HT-29 (cell line): ENCODE data around the gene AKT3. TPM values are rescaled to one million over a fixed set of nuclear protein-coding genes. Genes with fewer than 3 reads are reported as not detected.

ENCODE experiments used
- DNase-seq: peaks from one replicate; pipeline ENCODE4 v3.0.0-alpha.2; 2015; ENCODE audit warnings: low spot score
- total RNA-seq: library from RNA; depleted of rRNA; stranded (reverse); fragments of >200 nt; shearing (Covaris generic); gene quantifications from 2 replicates; pipeline ENCODE4 v1.2.3, GENCODE V29; 2014

The AKT3 gene
- total RNA-seq, 1 experiment from 2014 or later = not detected

DNA sequence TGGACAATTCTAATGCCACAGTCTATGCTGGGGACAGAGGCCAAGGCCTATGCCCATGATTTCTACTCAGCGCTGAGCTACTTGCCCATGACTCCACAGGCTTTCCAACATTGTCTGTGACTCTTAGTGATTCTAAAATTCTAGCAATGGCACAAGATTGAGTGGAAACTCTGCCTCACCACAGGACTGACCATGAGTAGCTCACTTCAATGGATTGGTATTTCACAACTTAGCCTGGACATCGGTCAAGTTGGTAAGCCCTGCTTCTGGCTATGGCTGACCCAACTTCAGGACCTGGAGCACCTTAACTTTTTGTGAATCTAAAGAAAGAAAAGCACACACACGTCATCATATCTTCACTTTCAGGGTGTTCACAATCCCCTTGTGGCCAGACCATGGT is 339.1 kb downstream of the AKT3 start:
- DNase-seq = no peak

DNA sequence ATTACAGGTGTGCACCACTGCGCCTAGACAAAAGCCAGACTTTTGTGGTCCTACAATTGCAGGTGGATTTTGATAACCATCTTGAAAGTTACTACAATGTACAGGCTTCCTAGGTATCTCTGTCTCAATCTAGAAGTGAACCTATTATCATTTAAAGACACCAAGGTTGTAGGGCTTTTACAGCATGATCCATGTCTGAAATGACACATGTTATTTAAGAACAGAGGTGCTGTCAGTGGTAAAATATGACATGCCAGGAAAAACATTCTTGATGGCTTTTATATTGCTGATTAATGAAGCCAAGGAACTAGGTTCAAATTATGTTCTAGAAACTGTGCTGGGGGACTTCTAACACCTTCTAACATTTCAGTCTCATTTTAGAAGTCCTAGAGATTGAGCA is 341.1 kb downstream of the AKT3 start:
- DNase-seq = no peak

DNA sequence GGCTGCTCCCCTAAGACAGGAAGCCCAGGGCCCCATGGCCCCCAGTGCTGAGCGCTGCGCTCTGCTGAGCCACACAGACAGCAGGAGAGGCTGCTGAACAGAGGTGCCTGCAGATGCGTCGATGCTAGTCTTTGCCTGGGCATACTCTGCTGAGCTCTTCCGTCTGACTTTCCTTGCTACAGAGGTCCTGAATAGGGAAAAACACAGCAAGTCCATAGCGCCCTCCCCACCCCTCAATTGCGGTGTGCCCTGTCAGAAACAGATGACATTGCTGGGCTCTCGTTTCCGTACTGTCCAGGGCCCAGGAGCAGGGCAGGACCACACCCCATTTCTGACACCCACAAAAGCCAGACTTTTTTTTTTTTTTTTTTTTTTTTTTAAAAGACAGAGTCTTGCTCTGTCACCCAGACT is 341.7 kb downstream of the AKT3 start:
- no peak for DNase-seq

DNA sequence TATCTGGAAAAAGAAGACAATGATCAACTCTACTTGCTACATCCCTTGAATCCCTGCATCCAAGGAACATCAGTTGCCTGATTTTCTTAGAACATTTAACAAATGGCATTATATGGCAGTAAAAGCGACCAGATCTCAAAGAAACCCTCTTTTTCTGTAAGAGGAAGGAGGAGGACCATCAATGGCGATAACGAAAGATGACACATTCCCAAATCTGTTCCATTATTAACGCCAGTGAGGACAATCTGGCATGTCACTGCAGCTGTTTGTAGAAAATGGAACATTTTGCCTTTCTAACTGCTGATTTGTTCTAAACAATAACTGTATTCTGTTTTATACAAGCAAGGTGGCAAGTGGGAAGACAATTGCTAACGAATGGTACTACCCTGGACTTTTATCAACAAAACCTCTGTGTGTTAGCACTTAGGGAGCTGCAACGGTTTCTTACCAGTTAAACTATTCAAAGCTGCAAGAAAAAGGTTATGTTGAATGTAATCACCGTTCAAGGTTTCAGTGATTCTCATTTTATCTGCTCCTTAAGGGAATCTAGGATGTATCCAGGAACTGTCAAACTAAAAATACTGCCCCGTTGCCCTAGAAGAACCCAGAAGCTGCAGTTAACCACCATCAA is 342.3 kb downstream of the AKT3 start:
- no peak for DNase-seq

DNA sequence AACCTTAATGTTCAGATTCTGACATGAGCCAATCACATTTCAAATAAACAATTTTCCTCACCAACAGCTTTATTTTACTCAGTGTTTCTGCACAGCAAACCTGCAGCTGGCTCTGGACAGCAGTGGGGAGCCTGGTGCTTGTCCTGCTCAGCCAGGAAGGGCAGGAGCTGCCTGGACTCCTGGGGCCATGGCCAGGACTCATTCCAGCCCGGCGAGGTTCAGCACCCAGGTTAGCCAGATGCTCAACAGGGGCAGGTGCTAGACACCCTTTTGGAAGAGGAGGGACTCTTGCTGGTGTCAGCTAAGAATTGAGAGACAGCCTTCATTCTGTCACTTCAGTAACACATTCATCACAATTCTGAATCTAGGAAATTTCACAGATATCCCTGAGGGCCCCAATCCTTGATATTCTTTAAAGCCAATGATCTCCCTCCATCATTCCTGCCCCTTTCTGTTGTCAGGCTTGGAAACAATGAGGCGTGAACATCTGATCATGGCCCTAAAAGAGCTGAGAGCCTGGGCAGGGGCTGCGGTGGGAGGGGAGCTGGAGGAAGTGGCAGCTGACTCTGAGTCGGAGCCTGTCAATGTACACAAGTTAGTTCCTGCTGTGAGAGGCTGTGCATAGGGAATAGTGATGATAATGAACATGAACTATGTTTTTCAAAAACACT is 342.9 kb downstream of the AKT3 start:
- no peak for DNase-seq

DNA sequence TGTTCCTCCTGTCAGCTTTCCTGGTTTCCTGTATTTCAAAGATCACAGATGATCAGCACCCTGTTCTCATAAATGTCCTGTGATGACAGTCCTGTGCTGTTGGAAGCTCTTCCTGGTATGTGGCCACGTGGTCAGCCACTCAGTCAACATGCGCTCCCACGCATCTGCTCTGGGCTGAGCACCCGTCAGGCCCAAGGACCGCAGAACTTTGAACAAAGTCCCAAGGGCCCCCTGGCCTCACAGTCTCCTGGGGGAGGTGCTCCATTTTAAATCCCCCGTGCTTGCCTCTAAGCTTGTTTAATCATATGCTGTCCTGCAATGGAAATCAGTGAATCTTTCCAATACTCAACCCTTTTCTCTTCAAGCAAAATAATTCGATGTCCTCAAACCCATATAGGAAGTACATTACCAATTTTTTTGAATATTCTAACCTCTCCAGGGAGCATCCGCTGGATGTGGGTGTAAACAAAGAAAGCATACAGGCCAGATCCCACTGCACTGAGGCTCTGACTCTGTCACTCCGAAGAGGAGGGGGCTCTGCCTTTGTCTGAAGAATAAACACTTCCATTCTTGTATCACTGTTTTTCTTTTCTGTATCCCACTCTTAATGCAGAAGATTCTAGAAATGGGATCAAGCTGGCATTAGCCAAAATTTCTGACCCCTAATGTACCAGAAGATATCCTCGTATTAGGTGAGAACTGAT is 343.9 kb downstream of the AKT3 start:
- DNase-seq = no peak

DNA sequence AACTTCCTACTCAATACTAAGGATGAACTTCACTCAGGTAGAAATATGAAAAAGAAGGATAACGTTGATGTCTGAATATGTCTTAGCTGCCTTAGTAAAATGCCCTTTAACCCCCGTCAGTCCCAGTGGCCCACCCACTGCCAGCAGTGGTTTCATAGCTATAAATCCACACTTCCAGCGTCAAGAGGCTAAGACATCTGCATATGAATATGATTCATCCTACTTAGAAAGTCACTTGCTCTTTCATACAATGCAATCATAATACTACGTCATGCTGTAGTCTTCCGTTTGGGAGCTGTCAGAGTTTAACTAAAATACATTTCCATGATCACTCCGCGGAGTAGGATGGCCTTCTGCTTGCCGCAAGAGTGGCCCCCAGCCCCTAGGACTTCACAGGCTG is 346.9 kb downstream of the AKT3 start:
- no peak for DNase-seq

DNA sequence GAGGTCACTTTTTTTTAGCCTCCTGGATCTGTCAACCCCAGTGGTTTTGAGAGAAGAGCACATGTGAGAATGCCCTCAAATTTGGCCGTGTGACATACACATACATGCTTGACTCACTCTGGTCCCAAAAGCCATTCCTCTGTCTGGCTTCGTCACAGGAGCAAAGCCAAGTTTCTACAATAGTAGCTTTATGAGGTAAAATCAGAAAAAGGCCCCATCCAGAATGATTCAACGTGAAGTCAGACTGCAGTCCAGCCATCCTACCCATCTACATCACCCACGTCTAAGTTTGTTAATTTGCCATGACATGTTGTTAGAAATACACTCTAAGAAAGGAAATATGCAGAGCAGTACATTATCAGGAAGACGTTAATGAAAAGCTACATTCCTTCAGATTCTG is 349.0 kb downstream of the AKT3 start:
- DNase-seq = no peak

DNA sequence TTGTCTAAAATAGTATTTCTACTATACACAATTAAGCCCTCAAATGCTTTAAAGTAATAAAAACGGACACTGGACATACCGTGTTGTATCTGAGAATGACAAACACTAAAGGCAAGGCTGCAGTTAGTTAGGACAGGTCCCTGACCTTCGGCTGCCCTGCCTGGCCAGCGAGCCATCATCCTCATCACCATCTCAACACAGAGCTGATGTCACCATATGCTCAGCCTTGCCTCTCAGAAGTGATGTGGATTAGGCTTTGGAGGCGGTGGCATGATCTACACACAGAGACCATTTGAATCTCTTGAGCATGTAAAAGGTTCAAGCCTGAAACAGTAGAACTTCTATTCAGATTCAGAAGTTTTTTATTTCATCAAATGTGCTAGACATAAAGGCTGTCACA is 349.5 kb downstream of the AKT3 start:
- no peak for DNase-seq

DNA sequence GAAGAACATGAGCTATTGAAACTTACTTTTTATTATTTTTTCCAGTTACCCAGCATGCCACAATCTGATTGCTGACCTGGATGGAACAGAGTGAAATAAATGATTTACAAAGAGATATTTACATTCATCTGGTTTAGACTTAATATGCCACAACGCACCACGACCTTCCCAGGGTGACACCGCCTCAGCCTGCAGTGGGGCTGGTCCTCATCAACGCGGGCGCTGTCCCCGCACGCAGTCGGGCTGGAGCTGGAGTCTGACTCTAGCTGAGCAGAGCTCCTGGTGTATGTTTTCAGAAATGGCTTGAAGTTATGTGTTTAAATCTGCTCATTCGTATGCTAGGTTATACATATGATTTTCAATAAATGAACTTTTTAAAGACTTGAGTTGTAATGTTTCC is 350.3 kb downstream of the AKT3 start:
- no peak for DNase-seq

DNA sequence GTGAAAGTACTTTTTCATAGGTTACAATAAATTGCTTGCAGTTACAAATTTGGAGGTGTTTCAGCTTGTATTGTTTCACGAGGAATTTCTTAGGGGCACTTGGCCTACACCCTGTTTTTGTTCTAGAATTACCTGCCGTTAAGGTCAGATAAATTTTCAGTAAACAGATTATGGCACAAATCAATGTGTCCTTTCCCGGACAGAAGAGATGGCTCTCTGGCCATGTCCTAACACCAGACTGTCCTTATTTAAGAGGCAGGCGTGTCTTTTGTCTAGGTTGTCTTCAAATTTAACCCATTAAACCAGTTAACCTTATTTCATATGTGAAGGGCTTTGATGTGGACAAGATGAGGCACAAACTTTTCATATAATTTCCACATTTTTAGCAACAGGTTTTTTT is 350.8 kb downstream of the AKT3 start:
- no peak for DNase-seq

DNA sequence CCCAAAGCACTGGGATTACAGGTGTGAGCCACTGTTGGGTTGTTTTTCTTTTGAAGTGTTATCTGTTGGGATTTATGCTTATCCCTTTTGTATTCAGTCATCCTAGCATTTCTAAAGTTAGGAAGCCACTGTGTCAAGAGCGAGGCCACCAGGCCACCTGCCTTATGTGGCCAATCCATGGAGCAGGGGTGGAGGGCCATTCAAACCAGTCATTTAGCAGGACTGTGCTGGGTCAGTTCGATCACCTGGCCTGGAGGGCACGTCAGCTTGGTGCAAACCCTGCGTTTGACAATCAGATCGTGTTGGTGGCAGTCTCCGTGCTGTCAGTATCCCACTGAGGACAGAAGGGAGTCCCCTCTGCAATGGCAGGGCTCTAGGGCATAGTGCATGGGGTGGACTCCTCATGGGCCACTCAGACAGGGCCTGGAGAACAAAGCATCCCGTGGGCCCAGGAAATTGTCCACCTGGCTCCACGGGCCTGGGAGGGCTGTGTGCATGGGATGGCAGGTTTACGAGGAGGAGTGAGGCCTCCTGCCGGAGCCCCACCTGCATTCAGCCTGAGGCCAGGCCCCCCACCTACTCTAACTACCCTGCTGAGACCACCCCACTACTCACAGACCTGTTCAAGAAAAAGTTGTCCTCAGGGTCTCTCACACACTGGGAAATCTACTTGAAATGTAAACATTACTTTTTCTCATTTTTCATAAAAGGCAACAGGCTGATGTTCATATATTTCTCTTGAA is 351.9 kb downstream of the AKT3 start:
- no peak for DNase-seq

DNA sequence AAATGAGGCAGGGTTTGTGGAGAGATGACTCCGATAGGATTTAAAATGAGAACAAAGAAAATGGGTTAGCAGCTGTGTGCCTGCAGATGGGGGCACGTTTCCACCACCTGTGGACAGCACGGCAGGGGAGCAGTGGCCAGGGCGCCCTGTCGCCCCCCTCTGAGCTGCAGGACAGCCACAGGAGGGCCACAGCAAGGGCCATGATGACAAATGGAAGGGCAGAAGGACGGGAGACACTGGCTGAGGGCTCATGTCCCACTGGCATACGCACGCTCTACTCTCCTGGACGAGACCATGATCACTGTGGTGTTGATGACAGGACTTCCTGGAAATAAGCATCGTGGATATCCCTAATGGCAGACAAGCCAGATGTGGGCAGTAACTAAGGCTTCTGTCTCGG is 353.2 kb downstream of the AKT3 start:
- DNase-seq = no peak

DNA sequence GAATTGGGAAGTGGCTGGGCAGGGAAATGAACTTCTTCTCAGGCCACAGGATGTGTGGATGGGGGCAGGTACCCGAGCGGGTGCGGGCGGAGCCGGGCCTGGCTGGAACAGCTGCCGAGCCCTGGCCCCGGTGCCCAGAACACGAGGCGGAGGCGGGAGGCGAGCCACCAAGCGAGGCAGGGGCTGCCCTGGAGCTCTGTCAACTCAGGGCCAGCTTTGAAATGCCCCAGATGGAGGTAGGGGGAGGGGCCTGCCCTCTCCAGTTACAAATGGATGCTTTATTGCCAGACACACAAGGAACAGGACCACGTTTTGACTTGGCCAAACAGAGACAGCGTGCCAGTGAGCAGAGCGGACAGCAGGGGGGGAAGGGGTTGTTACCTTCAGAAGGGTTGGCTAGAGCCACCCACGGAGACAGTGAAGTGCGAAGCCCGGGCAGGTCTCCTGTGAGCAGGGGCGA is 353.8 kb downstream of the AKT3 start:
- DNase-seq = no peak

DNA sequence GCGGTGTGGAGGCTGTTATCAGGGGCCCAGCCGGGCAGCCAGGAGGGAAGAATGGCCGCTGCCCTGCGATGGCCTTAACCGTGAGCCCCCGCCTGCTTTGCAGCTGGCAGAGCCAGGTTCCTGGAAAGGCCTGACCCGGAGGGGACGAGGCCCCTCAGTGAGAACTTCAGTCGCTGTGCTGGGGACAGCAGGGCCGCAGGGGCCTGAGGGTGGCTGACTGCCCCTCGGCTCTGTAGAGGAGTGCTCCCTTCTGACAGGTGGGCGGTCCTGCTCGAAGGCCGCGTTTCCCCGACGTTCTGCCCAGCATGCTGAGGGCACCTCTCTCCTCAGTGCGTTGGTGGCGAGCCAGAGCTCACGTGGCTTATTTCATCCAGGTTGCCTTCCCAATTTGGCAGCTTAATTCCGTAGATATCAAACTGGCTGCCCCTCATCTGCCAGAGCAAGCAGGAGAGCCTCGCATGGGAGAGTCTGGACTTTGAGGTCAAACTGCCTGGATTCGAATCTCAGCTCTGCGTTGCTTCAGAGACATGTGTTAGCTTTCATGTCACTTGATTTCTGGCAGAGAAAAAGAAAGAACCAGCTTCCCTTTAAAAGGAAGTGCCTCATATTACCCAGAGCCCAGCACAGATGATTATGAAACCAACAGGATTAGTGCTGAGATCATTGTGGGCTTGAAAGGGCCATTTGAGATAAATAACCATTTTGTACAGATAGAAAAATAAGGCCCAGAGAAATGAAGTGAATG is 354.4 kb downstream of the AKT3 start:
- no peak for DNase-seq

DNA sequence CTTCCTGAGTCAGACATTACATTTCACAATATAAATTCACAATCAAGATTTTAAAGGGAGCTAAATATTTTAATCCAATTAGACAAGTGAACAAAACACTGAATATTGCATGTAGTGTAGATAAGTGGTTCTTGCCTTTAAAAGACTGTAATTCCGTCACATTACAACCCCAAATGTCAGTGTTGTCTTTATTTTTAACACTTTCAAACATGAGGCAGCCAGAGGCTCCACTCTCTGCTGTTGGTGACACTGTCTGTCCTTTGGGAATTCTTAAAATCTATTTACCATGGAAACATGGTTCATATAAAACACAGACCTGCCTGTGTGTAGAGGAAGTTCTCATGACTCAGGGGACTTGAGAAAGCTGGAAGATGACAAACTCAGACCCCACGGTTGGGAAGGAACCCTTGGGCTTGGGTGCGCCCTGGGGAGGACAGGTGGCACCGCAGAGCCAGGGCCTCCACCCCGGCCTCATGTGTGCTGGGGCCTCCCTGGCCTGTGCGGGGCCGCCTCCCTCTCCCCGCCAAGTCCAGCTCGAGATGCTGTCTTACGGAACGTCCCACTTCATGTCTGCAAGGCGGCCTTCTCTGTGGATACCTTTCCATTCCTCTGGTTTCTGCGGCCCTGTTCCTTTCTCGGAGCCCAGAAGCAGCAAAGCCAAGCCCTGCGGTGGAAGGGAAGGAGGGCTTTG is 355.2 kb downstream of the AKT3 start:
- no peak for DNase-seq

DNA sequence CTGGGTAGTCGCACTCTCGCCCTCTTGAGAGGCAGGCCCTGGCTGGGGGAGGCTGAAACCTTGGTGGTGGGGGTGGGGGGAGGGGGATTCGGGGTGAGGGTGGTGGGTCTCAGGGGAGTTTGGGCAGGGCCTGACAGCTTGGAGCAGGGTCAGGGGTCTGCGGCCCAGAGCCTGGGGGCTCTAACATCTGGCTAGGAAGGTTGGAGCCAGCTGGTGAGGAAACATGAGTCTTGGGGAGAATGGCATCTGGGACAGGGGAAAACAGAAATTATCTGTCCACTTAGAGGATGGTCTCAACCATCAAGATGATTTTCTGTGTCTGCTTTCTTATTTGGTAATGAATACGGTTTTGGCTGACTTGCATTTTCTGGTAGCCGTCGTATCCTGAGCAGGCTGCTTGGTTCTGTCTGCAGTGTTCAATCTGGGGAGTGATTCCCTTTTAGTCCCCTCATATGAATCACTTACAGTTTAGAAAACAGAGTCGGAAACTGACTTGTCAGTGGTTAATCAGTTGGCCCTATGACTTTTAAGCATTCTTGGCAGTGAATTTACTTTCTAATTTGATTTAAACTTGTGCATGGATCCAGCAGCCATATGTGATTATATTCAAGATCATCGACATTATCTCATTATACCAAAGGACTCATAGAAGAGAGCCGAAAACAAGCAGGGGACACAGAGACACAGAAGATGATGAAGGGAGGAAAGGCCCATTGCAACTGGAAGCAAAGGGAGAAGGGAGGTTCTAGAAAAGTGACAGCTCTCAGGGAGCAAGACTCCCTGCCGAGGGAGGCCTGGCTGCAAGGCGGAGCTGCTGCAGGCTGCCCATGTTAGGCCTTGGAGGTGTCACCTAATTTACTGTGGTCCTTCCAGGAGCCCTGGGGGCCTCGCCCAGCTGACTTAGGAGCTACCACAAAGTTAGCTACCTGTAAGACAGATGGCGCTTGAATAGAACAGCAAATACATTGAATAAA is 356.6 kb downstream of the AKT3 start:
- DNase-seq = no peak

DNA sequence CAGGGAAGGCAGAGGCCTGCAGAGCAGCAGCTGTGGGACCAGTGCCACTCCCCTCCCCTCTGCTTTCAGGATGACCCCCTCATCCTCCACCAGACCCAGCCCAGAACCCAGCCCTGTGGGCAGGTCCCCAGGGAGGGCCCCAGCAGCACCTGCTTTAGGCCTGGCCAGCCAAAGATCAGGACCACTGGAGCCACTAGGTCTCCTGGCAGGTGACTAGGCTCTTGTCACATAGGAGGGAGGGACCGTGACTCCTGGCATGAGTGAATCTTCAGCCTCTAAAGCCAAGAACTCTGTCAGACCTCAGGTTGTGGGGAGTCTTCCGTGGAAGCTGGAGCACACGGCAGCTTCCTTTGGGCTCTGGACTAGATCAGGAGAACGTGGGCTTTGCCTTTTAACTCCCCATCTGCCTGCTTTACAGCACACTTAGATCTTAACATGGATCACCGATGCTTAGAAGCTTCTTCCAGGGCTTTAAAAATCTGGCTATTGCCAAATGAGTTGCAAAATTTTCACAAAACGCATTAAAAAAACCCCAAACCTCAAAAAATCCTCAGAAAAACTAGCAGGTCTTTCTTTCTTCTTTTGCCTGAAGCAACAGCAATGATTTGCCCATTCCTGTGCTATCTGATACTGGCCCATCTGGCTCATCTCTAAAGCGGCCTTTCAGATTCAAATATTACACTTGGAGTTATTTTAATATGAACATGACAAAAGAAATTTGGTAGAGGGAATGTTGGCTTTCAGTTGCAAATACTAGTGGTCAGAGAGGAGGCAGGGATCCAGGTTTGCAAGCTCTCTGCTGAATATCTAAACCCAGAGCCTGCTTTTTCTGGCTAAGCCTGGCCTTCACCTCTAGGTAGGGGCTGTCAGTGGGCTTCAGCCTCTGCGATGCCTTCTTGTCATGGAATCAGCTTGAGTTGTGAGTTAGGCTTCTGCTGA is 359.0 kb downstream of the AKT3 start:
- DNase-seq = no peak
